OCI-LY1 (cell line): Measurements from ENCODE around the gene SEMA3B.

Experiments used
- H2AFZ ChIP-seq: fragments of 200-600 bp; sonication (generic), shearing (Covaris generic); 2 replicates; pipeline ENCODE4 v1.6.0; 2014; ENCODE audit warnings: antibody characterized with exemption, mild to moderate bottlenecking, low read length
- H3F3A ChIP-seq: fragments of 200-600 bp; sonication (generic), shearing (Covaris generic); 2 replicates; pipeline ENCODE4 v1.6.0; 2014; ENCODE audit warnings: mild to moderate bottlenecking, antibody characterized with exemption, low read length, moderate library complexity; ENCODE audit not compliant: insufficient read depth
- H3K27ac ChIP-seq: fragments of 200-600 bp; sonication (generic); 2 replicates; pipeline ENCODE4 v1.5.1; 2014; ENCODE audit warnings: low read length, mixed run types, mild to moderate bottlenecking, low read depth; ENCODE audit not compliant: poor library complexity, severe bottlenecking
- H3K27me3 ChIP-seq: fragments of 200-600 bp; sonication (generic); 2 replicates; pipeline ENCODE4 v1.6.0; 2014; ENCODE audit warnings: antibody characterized with exemption, mild to moderate bottlenecking, low read length, moderate library complexity; ENCODE audit not compliant: insufficient read depth
- H3K36me3 ChIP-seq: fragments of 200-600 bp; sonication (generic); 2 replicates; pipeline ENCODE4 v1.6.1; 2014; ENCODE audit warnings: mild to moderate bottlenecking, antibody characterized with exemption, low read length, moderate library complexity, mixed read lengths; ENCODE audit not compliant: insufficient read depth
- H3K4me1 ChIP-seq: fragments of 200-600 bp; sonication (generic); 2 replicates; pipeline ENCODE4 v1.5.1; 2014; ENCODE audit warnings: mild to moderate bottlenecking, low read length, moderate library complexity; ENCODE audit not compliant: insufficient read depth, severe bottlenecking
- H3K4me2 ChIP-seq: fragments of 200-600 bp; sonication (generic), shearing (Covaris generic); 2 replicates; pipeline ENCODE4 v1.6.1; 2014; ENCODE audit warnings: low read length
- H3K4me3 ChIP-seq: fragments of 200-600 bp; sonication (generic); 2 replicates; pipeline ENCODE4 v1.5.1; 2014; ENCODE audit warnings: low read length, low read depth, mild to moderate bottlenecking, mixed read lengths; ENCODE audit not compliant: poor library complexity, severe bottlenecking
- H3K79me2 ChIP-seq: fragments of 200-600 bp; shearing (Covaris generic); 2 replicates; pipeline ENCODE4 v1.6.1; 2016; ENCODE audit warnings: mixed run types, low read length, mixed read lengths; ENCODE audit not compliant: insufficient read depth
- H3K9ac ChIP-seq: fragments of 200-600 bp; sonication (generic), shearing (Covaris generic); 2 replicates; pipeline ENCODE4 v1.6.1; 2014; ENCODE audit warnings: mild to moderate bottlenecking, low read length, mixed read lengths
- H3K9me2 ChIP-seq: fragments of 200-600 bp; sonication (generic), shearing (Covaris generic); 2 replicates; pipeline ENCODE4 v1.6.1; 2014; ENCODE audit warnings: low read depth, mild to moderate bottlenecking, low read length, mixed read lengths
- H3K9me3 ChIP-seq: fragments of 200-600 bp; shearing (Covaris generic); 2 replicates; pipeline ENCODE4 v1.6.1; 2014; ENCODE audit warnings: low read length, mixed read lengths
- H4K20me1 ChIP-seq: fragments of 200-600 bp; sonication (generic), shearing (Covaris generic); 2 replicates; pipeline ENCODE4 v1.6.0; 2016; ENCODE audit warnings: mild to moderate bottlenecking, low read length; ENCODE audit not compliant: insufficient read depth
- EZH2 ChIP-seq: fragments of 200-600 bp; sonication (generic), shearing (Covaris generic); IDR thresholded peaks from 2 replicates; pipeline ENCODE4 v1.8.0; 2017; ENCODE audit warnings: borderline replicate concordance, mixed run types, mild to moderate bottlenecking, antibody characterized with exemption, low read length, moderate library complexity, mixed read lengths
- TF ChIP-seq, protein P1 (sequence below): fragments of 200-600 bp; sonication (generic), shearing (Covaris generic); IDR thresholded peaks from 2 replicates; pipeline ENCODE4 v1.5.1; 2017; ENCODE audit warnings: mild to moderate bottlenecking, antibody characterized with exemption, low read length, moderate library complexity, mixed read lengths

Gene SEMA3B

DNA sequence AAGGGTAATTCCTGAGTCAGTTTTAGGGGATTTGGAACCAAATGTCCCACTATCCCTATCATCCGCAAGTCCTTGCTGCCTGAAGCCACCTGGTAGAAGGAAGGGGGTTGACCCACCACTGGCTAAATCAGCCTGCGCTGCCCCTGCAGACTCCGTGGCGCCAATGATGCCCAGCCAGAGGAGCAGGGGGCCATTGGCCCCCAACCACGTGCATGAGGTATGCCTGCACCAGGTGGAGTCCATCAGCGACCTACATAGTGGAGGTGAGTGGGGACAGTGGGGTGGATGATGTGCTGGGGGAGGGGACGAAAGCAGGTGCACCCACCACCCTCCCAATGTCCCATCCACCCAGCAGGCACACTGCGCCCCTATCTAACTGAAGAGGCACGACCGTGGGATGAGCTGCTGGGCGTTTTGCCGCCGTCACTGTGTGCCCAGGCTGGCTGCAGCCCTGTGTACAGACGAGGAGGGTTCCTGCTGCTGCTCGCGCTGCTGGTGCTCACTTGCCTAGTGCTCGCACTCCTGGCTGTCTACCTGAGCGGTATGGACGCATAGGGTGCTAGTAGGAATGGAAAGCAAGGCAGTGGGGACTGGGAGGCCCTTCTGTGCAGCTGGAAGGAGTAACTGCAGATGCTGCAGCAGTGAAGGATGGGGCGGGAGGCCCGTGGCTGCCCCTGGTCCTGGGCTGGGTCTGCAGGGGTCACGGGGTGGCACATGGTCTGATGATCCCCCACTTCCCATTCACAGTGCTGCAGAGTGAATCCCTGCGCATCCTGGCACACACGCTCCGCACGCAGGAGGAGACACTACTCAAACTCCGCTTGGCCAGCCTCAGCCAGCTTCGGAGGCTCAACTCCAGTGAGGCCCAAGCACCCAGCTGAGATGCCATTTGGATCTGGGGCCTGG lies 17.6 kb downstream of the SEMA3B start:
- H3F3A ChIP-seq: no peaks in the 10 kb centered on the region
- H3K4me1 ChIP-seq: peaks cover 12% of the 10 kb centered on the region
- no peaks in the 10 kb centered on the region for H3K9me3 ChIP-seq
- no peak overlapping the region for H3K4me3 ChIP-seq
- H3K9ac ChIP-seq: no peak overlapping the region
- H4K20me1 ChIP-seq: no peaks in the 10 kb centered on the region
- peaks cover 5% of the 10 kb centered on the region for H3K79me2 ChIP-seq
- no peaks in the 10 kb centered on the region for H3K9me2 ChIP-seq
- H3K27me3 ChIP-seq: no peaks in the 10 kb centered on the region
- no peak for TF ChIP-seq EZH2
- TF ChIP-seq, protein P1, sequence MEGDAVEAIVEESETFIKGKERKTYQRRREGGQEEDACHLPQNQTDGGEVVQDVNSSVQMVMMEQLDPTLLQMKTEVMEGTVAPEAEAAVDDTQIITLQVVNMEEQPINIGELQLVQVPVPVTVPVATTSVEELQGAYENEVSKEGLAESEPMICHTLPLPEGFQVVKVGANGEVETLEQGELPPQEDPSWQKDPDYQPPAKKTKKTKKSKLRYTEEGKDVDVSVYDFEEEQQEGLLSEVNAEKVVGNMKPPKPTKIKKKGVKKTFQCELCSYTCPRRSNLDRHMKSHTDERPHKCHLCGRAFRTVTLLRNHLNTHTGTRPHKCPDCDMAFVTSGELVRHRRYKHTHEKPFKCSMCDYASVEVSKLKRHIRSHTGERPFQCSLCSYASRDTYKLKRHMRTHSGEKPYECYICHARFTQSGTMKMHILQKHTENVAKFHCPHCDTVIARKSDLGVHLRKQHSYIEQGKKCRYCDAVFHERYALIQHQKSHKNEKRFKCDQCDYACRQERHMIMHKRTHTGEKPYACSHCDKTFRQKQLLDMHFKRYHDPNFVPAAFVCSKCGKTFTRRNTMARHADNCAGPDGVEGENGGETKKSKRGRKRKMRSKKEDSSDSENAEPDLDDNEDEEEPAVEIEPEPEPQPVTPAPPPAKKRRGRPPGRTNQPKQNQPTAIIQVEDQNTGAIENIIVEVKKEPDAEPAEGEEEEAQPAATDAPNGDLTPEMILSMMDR: no peak
- H3K36me3 ChIP-seq: peaks cover 50% of the 10 kb centered on the region
- H2AFZ ChIP-seq: no peak overlapping the region
- no peak overlapping the region for H3K4me2 ChIP-seq
- no peak overlapping the region for H3K27ac ChIP-seq

DNA sequence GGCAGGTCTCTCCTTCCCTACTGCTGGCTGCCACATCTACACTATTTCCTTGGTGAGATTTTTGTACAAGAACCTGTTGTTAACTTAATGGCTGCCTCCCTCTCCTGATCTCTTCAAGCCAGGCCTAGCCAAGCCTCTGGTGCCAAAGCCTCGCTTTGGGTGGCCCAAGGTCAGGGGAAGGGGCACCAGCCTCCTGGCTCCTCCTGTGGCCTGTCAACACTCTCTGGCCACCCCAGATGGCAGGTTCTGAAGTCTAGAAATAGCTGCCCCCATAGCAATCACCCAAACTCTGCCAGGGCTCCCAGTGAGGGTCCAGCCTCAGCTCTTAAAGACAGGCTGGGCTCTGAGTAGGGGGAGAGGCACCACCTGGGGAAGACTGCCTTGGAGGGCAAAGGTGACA lies 18.3 kb downstream of the SEMA3B start:
- Histone ChIP-seq H3K9me2 (no peaks in the 10 kb centered on the region), H3K27me3 (no peaks in the 10 kb centered on the region), H3K9ac (no peak overlapping the region), H3K4me3 (no peak overlapping the region), H3K79me2 (peaks cover 10% of the 10 kb centered on the region), H3K4me2 (no peak overlapping the region), H4K20me1 (no peaks in the 10 kb centered on the region), H3K27ac (no peak overlapping the region), H3F3A (no peaks in the 10 kb centered on the region), H3K9me3 (no peaks in the 10 kb centered on the region), H2AFZ (no peak overlapping the region), H3K36me3 (peaks cover 50% of the 10 kb centered on the region), H3K4me1 (peaks cover 12% of the 10 kb centered on the region)
- no peak for TF ChIP-seq EZH2
- TF ChIP-seq, protein P1: no peak

GRCh38 chr3:50288387-50289007 lies 19.6 kb downstream of the SEMA3B start:
- peaks cover 19% of the 10 kb centered on the region for H3K4me1 ChIP-seq

More at GRCh38 chr3:50288387-50289007, 19.6 kb downstream of the SEMA3B start:
- H3K4me3 ChIP-seq: no peak overlapping the region
- no peaks in the 10 kb centered on the region for H4K20me1 ChIP-seq
- H3K4me2 ChIP-seq: no peak overlapping the region
- no peak overlapping the region for H3K9ac ChIP-seq
- no peak overlapping the region for H3K27ac ChIP-seq
- no peaks in the 10 kb centered on the region for H3K9me3 ChIP-seq
- H3K79me2 ChIP-seq: peaks cover 10% of the 10 kb centered on the region
- TF ChIP-seq EZH2: no peak
- TF ChIP-seq, protein P1: no peak
- no peaks in the 10 kb centered on the region for H3F3A ChIP-seq
- peaks cover 50% of the 10 kb centered on the region for H3K36me3 ChIP-seq
- no peak overlapping the region for H2AFZ ChIP-seq
- H3K27me3 ChIP-seq: no peaks in the 10 kb centered on the region
- no peaks in the 10 kb centered on the region for H3K9me2 ChIP-seq
